Measurements from ENCODE around the gene ATG101. TPM values are rescaled to one million over a fixed set of nuclear protein-coding genes. Genes with fewer than 3 reads are reported as not detected.

The ATG101 gene
- total and polyA plus RNA-seq, 2 of the 13 experiments (the other 11 are each of a cell fraction or from before 2014, with no cell fraction given), result 58.2 to 67.7 TPM

- peak; percentile 48; the same call in 1 of the 2 replicates for TF ChIP-seq IRF9 (CRISPR knock-in tag; IDR thresholded peaks at IDR 0.05; ENCODE audit: borderline replicate concordance)
- no peak for TF ChIP-seq ZNF761 (CRISPR knock-in tag; conservative IDR thresholded peaks at IDR 0.05)
- TF ChIP-seq ZNF333 (CRISPR knock-in tag; IDR thresholded peaks at IDR 0.05; ENCODE audit: borderline replicate concordance), result peak; percentile 64; the same call in 1 of the 2 replicates
- TF ChIP-seq HNF4A (CRISPR knock-in tag; IDR thresholded peaks at IDR 0.05), result no peak
- peak; percentile 63 for TF ChIP-seq SALL1 (CRISPR knock-in tag; IDR thresholded peaks at IDR 0.05)
- TF ChIP-seq ZNF75D (CRISPR knock-in tag; IDR thresholded peaks at IDR 0.05; ENCODE audit: borderline replicate concordance), result no peak
- TF ChIP-seq CTCF (CRISPR knock-in tag; IDR thresholded peaks at IDR 0.05), result peak; percentile 90
- TF ChIP-seq SPEN (CRISPR knock-in tag; IDR thresholded peaks at IDR 0.05; ENCODE audit: low read depth), result peak; percentile 59
- peak; percentile 20 for TF ChIP-seq ASH2L (IDR thresholded peaks at IDR 0.05; ENCODE audit: insufficient read length, low read depth, low read length)
- TF ChIP-seq STAG1 (CRISPR knock-in tag; IDR thresholded peaks at IDR 0.05), result peak; percentile 85
- TF ChIP-seq ZNF687 (CRISPR knock-in tag; IDR thresholded peaks at IDR 0.05), result peak; percentile 47
- no peak for TF ChIP-seq MEIS2 (CRISPR knock-in tag; IDR thresholded peaks at IDR 0.05)
- TF ChIP-seq RAD21 (CRISPR knock-in tag; IDR thresholded peaks at IDR 0.05), result peak; percentile 89
- 0 out of 2 replicates have a peak, but pooled peaks have one; percentile 39 for TF ChIP-seq ZNF567 (CRISPR knock-in tag; IDR thresholded peaks at IDR 0.05; ENCODE audit: borderline replicate concordance)
- peak; percentile 21; the same call in 1 of the 2 replicates for TF ChIP-seq CEBPB (IDR thresholded peaks at IDR 0.05; ENCODE audit: borderline replicate concordance, low read depth, low read length)
- peak; percentile 59; the same call in 1 of the 2 replicates for TF ChIP-seq KDM5B (CRISPR knock-in tag; IDR thresholded peaks at IDR 0.05; ENCODE audit: borderline replicate concordance)
- 0 out of 2 replicates have a peak, but pooled peaks have one; percentile 0 for TF ChIP-seq HBP1 (CRISPR knock-in tag; IDR thresholded peaks at IDR 0.05; ENCODE audit: low read depth)
- TF ChIP-seq ZNF225 (CRISPR knock-in tag; IDR thresholded peaks at IDR 0.05), result 0 out of 2 replicates have a peak, but pooled peaks have one; percentile 54
- peak; percentile 49; the same call in 1 of the 2 replicates for TF ChIP-seq SAP130 (CRISPR knock-in tag; IDR thresholded peaks at IDR 0.05; ENCODE audit: low read depth)
- TF ChIP-seq ETV5 (CRISPR knock-in tag; IDR thresholded peaks at IDR 0.05; ENCODE audit: borderline replicate concordance), result 0 out of 2 replicates have a peak, but pooled peaks have one; percentile 5
- peak; percentile 38 for TF ChIP-seq ZFX (CRISPR knock-in tag; IDR thresholded peaks at IDR 0.05; ENCODE audit: low read depth)
These were observed 13.3 kb downstream of the ATG101 start (continued) for GRCh38 chr12:52082988-52083637.

Data from HepG2 (cell line).